Activated CD8-positive, alpha-beta T cell treated with anti-CD3 and anti-CD28 coated beads for 36 hours (primary cell): ENCODE measurements around the gene FAM221B. TPM values are rescaled to one million over a fixed set of nuclear protein-coding genes. Genes with fewer than 3 reads are reported as not detected.

Experiments used
- ATAC-seq: fragments of 200-7000 bp; cut with Tn5 transposase; one replicate; pipeline ENCODE4 v1.10.0; 2021; ENCODE audit warnings: mild to moderate bottlenecking, moderate library complexity
- CTCF ChIA-PET: fragments of 350-600 bp; sonication (Branson Sonifier 250); formaldehyde crosslinking; loops from one replicate; lab custom pipeline; 2021; ENCODE audit warnings: antibody characterized with exemption; lab: Charles Lee
- POLR2A ChIA-PET: fragments of 350-600 bp; sonication (Branson Sonifier 250); formaldehyde crosslinking; loops from one replicate; lab custom pipeline; 2021; ENCODE audit warnings: antibody characterized with exemption; lab: Charles Lee
- DNase-seq: peaks from one replicate; pipeline ENCODE4 v3.0.0-alpha.2; 2020
- H3K27ac Mint-ChIP-seq: one replicate; pipeline ENCODE4 v1.8.0; 2021; ENCODE audit warnings: mild to moderate bottlenecking, mixed read lengths
- H3K27me3 Mint-ChIP-seq: one replicate; pipeline ENCODE4 v1.8.0; 2021; ENCODE audit warnings: mixed read lengths
- H3K36me3 Mint-ChIP-seq: one replicate; pipeline ENCODE4 v1.8.0; 2021; ENCODE audit warnings: low read depth, mixed read lengths
- H3K4me1 Mint-ChIP-seq: one replicate; pipeline ENCODE4 v1.8.0; 2021; ENCODE audit warnings: low read depth, mixed read lengths
- H3K4me3 Mint-ChIP-seq: one replicate; pipeline ENCODE4 v1.8.0; 2021; ENCODE audit warnings: mild to moderate bottlenecking, moderate library complexity, mixed read lengths
- H3K9me3 Mint-ChIP-seq: one replicate; pipeline ENCODE4 v1.8.0; 2021; ENCODE audit warnings: mixed read lengths
- intact Hi-C: fragments of 100-400 bp; cut with micrococcal nuclease; formaldehyde crosslinking; loops from one replicate; pipeline ENCODE4 v1.10.0; 2022
- total RNA-seq, 2 experiments: library from RNA; stranded (reverse); gene quantifications; one replicate each; pipeline ENCODE4 v1.2.3, GENCODE V29; 2021
- TF ChIP-seq, protein P1 (sequence below): fragments of 200-600 bp; IDR thresholded peaks from one replicate; pipeline ENCODE4 v1.8.0; 2022; ENCODE audit warnings: antibody characterized with exemption, mild to moderate bottlenecking

FAM221B gene
- total RNA-seq, 2 experiments from 2014 or later, result not detected

DNA sequence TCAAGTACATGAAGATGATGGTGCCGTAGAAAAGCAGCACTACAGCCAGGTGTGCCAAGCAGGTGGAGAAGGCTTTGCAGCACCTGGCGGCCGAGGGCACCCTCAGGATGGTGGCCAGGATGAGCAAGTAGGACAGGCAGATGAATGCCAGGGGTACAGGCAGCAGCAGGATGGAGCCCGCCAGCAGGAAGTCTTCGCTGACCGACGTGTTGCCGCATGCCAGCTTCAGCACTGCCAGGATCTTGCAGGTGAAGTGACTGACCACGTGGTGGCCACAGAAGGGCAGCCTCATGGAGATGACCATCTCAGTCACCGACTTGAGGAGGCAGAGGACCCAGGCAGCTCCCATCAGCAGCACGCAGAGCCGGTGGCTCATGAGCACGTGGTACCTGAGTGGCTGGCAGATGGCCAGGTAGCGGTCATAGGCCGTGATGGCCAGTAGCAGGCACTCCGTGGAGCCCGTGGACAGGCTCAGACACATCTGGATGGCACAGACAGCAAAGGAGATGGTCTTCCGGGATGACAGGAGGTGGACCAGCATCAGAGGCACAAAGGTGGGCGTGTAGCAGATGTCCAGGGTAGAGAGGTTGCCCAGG lies 41.2 kb upstream of the FAM221B start:
- CTCF ChIA-PET, result interaction anchor here (0.7 to 1.4 kb wide), 2 partner anchors 13 to 27 kb away, joined by 3 read pairs; no protein-coding TSS in a partner anchor
- no peaks in the 10 kb centered on the region for H3K4me1 Mint-ChIP-seq
- intact Hi-C loops, result no loop called here

GRCh38 chr9:35868933-35869332 lies 40.4 kb upstream of the FAM221B start:
- no peak overlapping the region for H3K27ac Mint-ChIP-seq
- H3K9me3 Mint-ChIP-seq, result no peaks in the 10 kb centered on the region
- no peaks in the 10 kb centered on the region for H3K4me1 Mint-ChIP-seq
- ChIA-PET POLR2A (no interaction called here), CTCF (no interaction called here)
- intact Hi-C loops, result no loop called here
- DNase-seq, result no peak
- TF ChIP-seq, protein P1, sequence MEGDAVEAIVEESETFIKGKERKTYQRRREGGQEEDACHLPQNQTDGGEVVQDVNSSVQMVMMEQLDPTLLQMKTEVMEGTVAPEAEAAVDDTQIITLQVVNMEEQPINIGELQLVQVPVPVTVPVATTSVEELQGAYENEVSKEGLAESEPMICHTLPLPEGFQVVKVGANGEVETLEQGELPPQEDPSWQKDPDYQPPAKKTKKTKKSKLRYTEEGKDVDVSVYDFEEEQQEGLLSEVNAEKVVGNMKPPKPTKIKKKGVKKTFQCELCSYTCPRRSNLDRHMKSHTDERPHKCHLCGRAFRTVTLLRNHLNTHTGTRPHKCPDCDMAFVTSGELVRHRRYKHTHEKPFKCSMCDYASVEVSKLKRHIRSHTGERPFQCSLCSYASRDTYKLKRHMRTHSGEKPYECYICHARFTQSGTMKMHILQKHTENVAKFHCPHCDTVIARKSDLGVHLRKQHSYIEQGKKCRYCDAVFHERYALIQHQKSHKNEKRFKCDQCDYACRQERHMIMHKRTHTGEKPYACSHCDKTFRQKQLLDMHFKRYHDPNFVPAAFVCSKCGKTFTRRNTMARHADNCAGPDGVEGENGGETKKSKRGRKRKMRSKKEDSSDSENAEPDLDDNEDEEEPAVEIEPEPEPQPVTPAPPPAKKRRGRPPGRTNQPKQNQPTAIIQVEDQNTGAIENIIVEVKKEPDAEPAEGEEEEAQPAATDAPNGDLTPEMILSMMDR, result no peak
- no peaks in the 10 kb centered on the region for H3K36me3 Mint-ChIP-seq
- ATAC-seq, result no peak
- H3K4me3 Mint-ChIP-seq, result no peak overlapping the region
- peaks cover 4% of the 10 kb centered on the region for H3K27me3 Mint-ChIP-seq

More for the DNA sequence above, 41.2 kb upstream of the FAM221B start:
- no peaks in the 10 kb centered on the region for H3K36me3 Mint-ChIP-seq
- POLR2A ChIA-PET, result interaction anchor here (0.5 kb wide), 1 partner anchor 16 kb away, joined by 5 read pairs; no protein-coding TSS in a partner anchor
- TF ChIP-seq, protein P1, result no peak
- DNase-seq (no peak), ATAC-seq (no peak)
- H3K4me3 Mint-ChIP-seq, result no peak overlapping the region
- peaks cover 4% of the 10 kb centered on the region for H3K27me3 Mint-ChIP-seq
- no peaks in the 10 kb centered on the region for H3K9me3 Mint-ChIP-seq
- no peak overlapping the region for H3K27ac Mint-ChIP-seq

- H3K4me3 Mint-ChIP-seq, result no peak overlapping the region
- H3K4me1 Mint-ChIP-seq, result no peaks in the 10 kb centered on the region
- CTCF ChIA-PET, result interaction anchor here (0.9 kb wide), 1 partner anchor 15 kb away, joined by 3 read pairs; no protein-coding TSS in a partner anchor
- H3K36me3 Mint-ChIP-seq, result no peaks in the 10 kb centered on the region
- TF ChIP-seq, protein P1, result no peak
- ATAC-seq, result no peak
- POLR2A ChIA-PET, result no interaction called here
- H3K9me3 Mint-ChIP-seq, result no peaks in the 10 kb centered on the region
- no peak overlapping the region for H3K27ac Mint-ChIP-seq
- peaks cover 4% of the 10 kb centered on the region for H3K27me3 Mint-ChIP-seq
- intact Hi-C loops, result no loop called here
- DNase-seq, result no peak
Measured at GRCh38 chr9:35867538-35867937, 39.0 kb upstream of the FAM221B start.

- Mint-ChIP-seq H3K36me3 (no peaks in the 10 kb centered on the region), H3K4me1 (no peaks in the 10 kb centered on the region), H3K27ac (no peak overlapping the region), H3K27me3 (peaks cover 10% of the 10 kb centered on the region), H3K9me3 (no peaks in the 10 kb centered on the region), H3K4me3 (no peak overlapping the region)
- ATAC-seq (no peak), DNase-seq (no peak)
- CTCF ChIA-PET, result interaction anchor here (1.3 to 3.8 kb wide), 3 partner anchors 17 to 74 kb away, joined by 3 to 22 read pairs (median 7); no protein-coding TSS in a partner anchor
- TF ChIP-seq, protein P1, result no peak
- POLR2A ChIA-PET, result interaction anchor here (0.7 kb wide), 1 partner anchor 126 kb away, joined by 3 read pairs; no protein-coding TSS in a partner anchor
- intact Hi-C loops, result no loop called here
Measured at GRCh38 chr9:35864695-35865255, 36.2 kb upstream of the FAM221B start.

- Mint-ChIP-seq H3K27ac (no peak overlapping the region), H3K4me1 (no peaks in the 10 kb centered on the region), H3K27me3 (peaks cover 10% of the 10 kb centered on the region), H3K9me3 (no peaks in the 10 kb centered on the region), H3K36me3 (no peaks in the 10 kb centered on the region), H3K4me3 (no peak overlapping the region)
- intact Hi-C loops, result no loop called here
- no peak for DNase-seq
- ChIA-PET CTCF (interaction anchor here (0.7 to 3.8 kb wide), 5 partner anchors 18 to 73 kb away, joined by 3 to 22 read pairs (median 3); no protein-coding TSS in a partner anchor), POLR2A (interaction anchor here (0.6 kb wide), 1 partner anchor 438 kb away, joined by 4 read pairs; no protein-coding TSS in a partner anchor)
- TF ChIP-seq, protein P1, result no peak
- no peak for ATAC-seq
Measured at GRCh38 chr9:35863583-35863982, 35.1 kb upstream of the FAM221B start.
